Activated CD8-positive, alpha-beta T cell treated with anti-CD3 and anti-CD28 coated beads for 36 hours (primary cell): ENCODE measurements around the gene ZNF580. TPM values are rescaled to one million over a fixed set of nuclear protein-coding genes. Genes with fewer than 3 reads are reported as not detected.
A peak's percentile ranks its signal among the peaks of the same experiment; 100 is the strongest.

Experiments
- ATAC-seq: fragments of 200-7000 bp; cut with Tn5 transposase; one replicate; pipeline ENCODE4 v1.10.0; 2021; ENCODE audit warnings: mild to moderate bottlenecking, moderate library complexity
- CTCF ChIA-PET: fragments of 350-600 bp; sonication (Branson Sonifier 250); formaldehyde crosslinking; loops from one replicate; lab custom pipeline; 2021; ENCODE audit warnings: antibody characterized with exemption; lab: Charles Lee
- POLR2A ChIA-PET: fragments of 350-600 bp; sonication (Branson Sonifier 250); formaldehyde crosslinking; loops from one replicate; lab custom pipeline; 2021; ENCODE audit warnings: antibody characterized with exemption; lab: Charles Lee
- DNase-seq: peaks from one replicate; pipeline ENCODE4 v3.0.0-alpha.2; 2020
- H3K27ac Mint-ChIP-seq: one replicate; pipeline ENCODE4 v1.8.0; 2021; ENCODE audit warnings: mild to moderate bottlenecking, mixed read lengths
- H3K27me3 Mint-ChIP-seq: one replicate; pipeline ENCODE4 v1.8.0; 2021; ENCODE audit warnings: mixed read lengths
- H3K36me3 Mint-ChIP-seq: one replicate; pipeline ENCODE4 v1.8.0; 2021; ENCODE audit warnings: low read depth, mixed read lengths
- H3K4me1 Mint-ChIP-seq: one replicate; pipeline ENCODE4 v1.8.0; 2021; ENCODE audit warnings: low read depth, mixed read lengths
- H3K4me3 Mint-ChIP-seq: one replicate; pipeline ENCODE4 v1.8.0; 2021; ENCODE audit warnings: mild to moderate bottlenecking, moderate library complexity, mixed read lengths
- H3K9me3 Mint-ChIP-seq: one replicate; pipeline ENCODE4 v1.8.0; 2021; ENCODE audit warnings: mixed read lengths
- CTCF ChIP-seq: fragments of 200-600 bp; IDR thresholded peaks from one replicate; pipeline ENCODE4 v1.8.0; 2022; ENCODE audit warnings: antibody characterized with exemption, mild to moderate bottlenecking
- intact Hi-C: fragments of 100-400 bp; cut with micrococcal nuclease; formaldehyde crosslinking; loops from one replicate; pipeline ENCODE4 v1.10.0; 2022
- total RNA-seq, 2 experiments: library from RNA; stranded (reverse); gene quantifications; one replicate each; pipeline ENCODE4 v1.2.3, GENCODE V29; 2021

The ZNF580 gene
- total RNA-seq, 2 experiments from 2014 or later, result 24.8 to 26.2 TPM

- peak overlapping the region; percentile 88 for H3K4me3 Mint-ChIP-seq
- ChIA-PET POLR2A (interaction anchor here (0.9 to 2.2 kb wide), 7 partner anchors 13 to 122 kb away, joined by 3 to 8 read pairs (median 4); partner anchors contain the start of genes ZNF581, ZNF628 and ZNF784), CTCF (interaction anchor here (1.0 to 4.0 kb wide), 6 partner anchors 12 to 95 kb away, joined by 3 to 24 read pairs (median 5); no protein-coding TSS in a partner anchor)
- ATAC-seq, result peak; percentile 85
- intact Hi-C loops, result no loop called here
- H3K4me1 Mint-ChIP-seq, result peaks cover 27% of the 10 kb centered on the region
- TF ChIP-seq CTCF, result no peak
- H3K27ac Mint-ChIP-seq, result peak overlapping the region; percentile 99
- H3K9me3 Mint-ChIP-seq, result peaks cover 4% of the 10 kb centered on the region
- DNase-seq, result peak; percentile 96
- H3K27me3 Mint-ChIP-seq, result no peaks in the 10 kb centered on the region
- peaks cover 39% of the 10 kb centered on the region for H3K36me3 Mint-ChIP-seq
Observed at GRCh38 chr19:55598719-55599467, 41.9 kb upstream of the ZNF580 start.

- H3K4me3 Mint-ChIP-seq, result peak within 1 kb of the TSS; percentile 88
- intact Hi-C loops, result no loop called here
- peak; percentile 98 for DNase-seq
- H3K27ac Mint-ChIP-seq, result peak within 1 kb of the TSS; percentile 99
- peaks cover 4% of the 10 kb centered on the region for H3K9me3 Mint-ChIP-seq
- H3K27me3 Mint-ChIP-seq, result no peaks in the 10 kb centered on the region
- ChIA-PET CTCF (interaction anchor here (1.2 to 4.0 kb wide), 5 partner anchors 12 to 95 kb away, joined by 3 to 24 read pairs (median 6); no protein-coding TSS in a partner anchor), POLR2A (interaction anchor here (0.6 to 2.2 kb wide), 10 partner anchors 14 to 396 kb away, joined by 3 to 8 read pairs (median 4); partner anchors contain the start of genes ZNF581, ZNF628 and ZNF784)
- peaks cover 28% of the 10 kb centered on the region for H3K4me1 Mint-ChIP-seq
- peak; percentile 74 for ATAC-seq
- TF ChIP-seq CTCF, result no peak
- peaks cover 39% of the 10 kb centered on the region for H3K36me3 Mint-ChIP-seq
Observed at GRCh38 chr19:55599468-55599841, 41.3 kb upstream of the ZNF580 start, which contains the start of gene FIZ1. FIZ1 (minus strand) TSS chr19:55599517; CDS start chr19:55597865, 1,652 bp downstream.

GRCh38 chr19:55599842-55600661 lies 40.8 kb upstream of the ZNF580 start, which contains the start of gene ZNF524:
ZNF524 (plus strand) TSS chr19:55600288; CDS start chr19:55602113, 1,825 bp downstream.
- Mint-ChIP-seq H3K27me3 (no peaks in the 10 kb centered on the region), H3K9me3 (peaks cover 2% of the 10 kb centered on the region), H3K27ac (peak within 1 kb of the TSS; percentile 99), H3K4me1 (peaks cover 32% of the 10 kb centered on the region), H3K4me3 (peak within 1 kb of the TSS; percentile 88), H3K36me3 (peaks cover 34% of the 10 kb centered on the region)
- POLR2A ChIA-PET, result interaction anchor here (0.6 to 2.2 kb wide), 9 partner anchors 14 to 397 kb away, joined by 3 to 8 read pairs (median 5); partner anchors contain the start of genes ZNF581, ZNF628 and ZNF784
- ATAC-seq, result peak; percentile 50
- intact Hi-C loops, result no loop called here
- DNase-seq, result peak; percentile 86
- CTCF ChIA-PET, result interaction anchor here (1.3 to 4.0 kb wide), 4 partner anchors 26 to 96 kb away, joined by 4 to 24 read pairs (median 8); no protein-coding TSS in a partner anchor
- TF ChIP-seq CTCF, result no peak

GRCh38 chr19:55600662-55601028 lies 40.2 kb upstream of the ZNF580 start:
- POLR2A ChIA-PET, result interaction anchor here (1.0 kb wide), 1 partner anchor 24 kb away, joined by 4 read pairs; the partner anchor contains the start of gene ZNF784
- peaks cover 32% of the 10 kb centered on the region for H3K4me1 Mint-ChIP-seq
- intact Hi-C loops, result no loop called here

More at GRCh38 chr19:55600662-55601028, 40.2 kb upstream of the ZNF580 start:
- CTCF ChIA-PET, result interaction anchor here (4.0 kb wide), 1 partner anchor 32 kb away, joined by 24 read pairs; no protein-coding TSS in a partner anchor
- Mint-ChIP-seq H3K9me3 (peaks cover 2% of the 10 kb centered on the region), H3K27ac (peak overlapping the region; percentile 84), H3K4me3 (peak overlapping the region; percentile 88), H3K27me3 (no peaks in the 10 kb centered on the region), H3K36me3 (peaks cover 28% of the 10 kb centered on the region)
- DNase-seq, result no peak
- ATAC-seq, result no peak
- TF ChIP-seq CTCF, result no peak
